Coronary artery (tissue), 2 donors: ENCODE results near the gene CYB561D2.

Experiments
- DNase-seq: peaks from one replicate; pipeline ENCODE4 v3.0.0-alpha.2; 2017; ENCODE audit warnings: low spot score
- H3K27ac ChIP-seq, 2 donors: fragments of 200-600 bp; sonication (generic); one replicate each; pipeline ENCODE4 v1.5.1; 2016 to 2019
- H3K4me3 ChIP-seq: fragments of 200-600 bp; sonication (generic); 2 replicates; pipeline ENCODE4 v1.5.1; 2016; ENCODE audit warnings: mild to moderate bottlenecking, moderate library complexity
- TF ChIP-seq, protein P1 (sequence below): fragments of 200-600 bp; sonication (generic); IDR thresholded peaks from one replicate; pipeline ENCODE4 v1.5.1; 2019; ENCODE audit warnings: antibody characterized with exemption

Gene CYB561D2

DNA sequence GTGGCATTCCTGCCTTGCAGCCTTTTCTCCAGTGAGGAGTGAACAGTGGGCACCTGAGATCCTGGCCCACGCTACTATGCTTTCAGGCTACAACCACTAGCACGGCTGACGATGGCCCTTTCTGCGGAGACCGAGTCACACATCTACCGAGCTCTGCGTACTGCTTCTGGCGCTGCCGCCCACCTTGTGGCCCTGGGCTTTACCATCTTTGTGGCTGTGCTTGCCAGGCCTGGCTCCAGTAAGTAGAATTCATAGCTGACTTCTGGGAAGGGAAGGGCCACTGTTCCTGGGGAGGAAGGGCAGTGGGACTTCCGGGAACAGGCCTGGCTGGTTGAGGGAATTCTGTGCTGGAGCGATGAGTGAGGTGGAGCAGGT, 648 bp downstream of the CYB561D2 start:
- peak overlapping the region; percentile 73 for H3K4me3 ChIP-seq
- peak overlapping the region; percentile 80 to 88 for H3K27ac ChIP-seq
- no peak for DNase-seq
- TF ChIP-seq, protein P1, sequence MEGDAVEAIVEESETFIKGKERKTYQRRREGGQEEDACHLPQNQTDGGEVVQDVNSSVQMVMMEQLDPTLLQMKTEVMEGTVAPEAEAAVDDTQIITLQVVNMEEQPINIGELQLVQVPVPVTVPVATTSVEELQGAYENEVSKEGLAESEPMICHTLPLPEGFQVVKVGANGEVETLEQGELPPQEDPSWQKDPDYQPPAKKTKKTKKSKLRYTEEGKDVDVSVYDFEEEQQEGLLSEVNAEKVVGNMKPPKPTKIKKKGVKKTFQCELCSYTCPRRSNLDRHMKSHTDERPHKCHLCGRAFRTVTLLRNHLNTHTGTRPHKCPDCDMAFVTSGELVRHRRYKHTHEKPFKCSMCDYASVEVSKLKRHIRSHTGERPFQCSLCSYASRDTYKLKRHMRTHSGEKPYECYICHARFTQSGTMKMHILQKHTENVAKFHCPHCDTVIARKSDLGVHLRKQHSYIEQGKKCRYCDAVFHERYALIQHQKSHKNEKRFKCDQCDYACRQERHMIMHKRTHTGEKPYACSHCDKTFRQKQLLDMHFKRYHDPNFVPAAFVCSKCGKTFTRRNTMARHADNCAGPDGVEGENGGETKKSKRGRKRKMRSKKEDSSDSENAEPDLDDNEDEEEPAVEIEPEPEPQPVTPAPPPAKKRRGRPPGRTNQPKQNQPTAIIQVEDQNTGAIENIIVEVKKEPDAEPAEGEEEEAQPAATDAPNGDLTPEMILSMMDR: no peak

DNA sequence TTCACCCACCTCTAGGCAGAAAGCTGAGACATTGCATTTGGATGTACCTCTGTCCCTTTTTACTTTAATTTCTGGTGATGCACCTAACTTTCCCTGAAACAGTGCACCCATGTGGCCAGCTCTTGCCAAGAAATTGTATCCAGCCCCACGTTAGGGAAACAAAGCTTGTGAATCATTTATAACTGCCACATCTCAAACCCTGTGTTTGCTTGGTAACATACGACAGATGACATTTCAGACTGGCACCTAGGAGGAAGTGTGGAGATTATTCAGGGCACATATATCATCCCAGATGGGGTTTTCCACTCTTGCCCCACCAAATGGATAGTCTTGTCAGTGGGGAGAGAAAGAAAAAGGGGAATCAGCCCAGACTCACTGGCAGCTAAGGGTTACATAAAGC, 2.1 kb downstream of the CYB561D2 start:
- H3K27ac ChIP-seq: no peak overlapping the region
- no peak for DNase-seq
- TF ChIP-seq, protein P1: no peak
- H3K4me3 ChIP-seq: no peak overlapping the region

DNA sequence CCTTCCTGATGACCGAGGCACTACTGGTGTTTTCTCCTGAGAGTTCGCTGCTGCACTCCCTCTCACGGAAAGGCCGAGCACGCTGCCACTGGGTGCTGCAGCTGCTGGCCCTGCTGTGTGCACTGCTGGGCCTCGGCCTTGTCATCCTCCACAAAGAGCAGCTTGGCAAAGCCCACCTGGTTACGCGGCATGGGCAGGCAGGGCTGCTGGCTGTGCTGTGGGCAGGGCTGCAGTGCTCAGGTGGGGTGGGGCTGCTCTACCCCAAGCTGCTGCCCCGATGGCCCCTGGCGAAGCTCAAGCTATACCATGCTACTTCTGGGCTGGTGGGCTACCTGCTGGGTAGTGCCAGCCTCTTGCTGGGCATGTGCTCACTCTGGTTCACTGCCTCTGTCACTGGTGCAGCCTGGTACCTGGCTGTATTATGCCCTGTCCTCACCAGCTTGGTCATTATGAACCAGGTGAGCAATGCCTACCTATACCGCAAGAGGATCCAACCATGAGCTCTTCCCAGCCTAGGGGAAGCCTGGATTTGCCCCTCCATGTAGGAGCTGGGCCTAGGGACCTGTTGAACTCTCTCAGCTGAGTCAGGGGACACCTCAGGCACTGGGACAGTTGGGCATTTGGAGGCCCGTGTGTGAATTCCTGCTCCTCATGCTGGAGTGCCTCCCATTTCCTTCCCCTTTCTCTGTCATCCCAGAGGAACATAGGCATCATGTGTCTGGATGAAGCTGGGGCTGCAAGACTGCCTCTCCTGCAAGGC, 2.8 kb downstream of the CYB561D2 start:
- TF ChIP-seq, protein P1: no peak
- DNase-seq: no peak
- H3K4me3 ChIP-seq: no peak overlapping the region
- H3K27ac ChIP-seq: no peak overlapping the region

DNA sequence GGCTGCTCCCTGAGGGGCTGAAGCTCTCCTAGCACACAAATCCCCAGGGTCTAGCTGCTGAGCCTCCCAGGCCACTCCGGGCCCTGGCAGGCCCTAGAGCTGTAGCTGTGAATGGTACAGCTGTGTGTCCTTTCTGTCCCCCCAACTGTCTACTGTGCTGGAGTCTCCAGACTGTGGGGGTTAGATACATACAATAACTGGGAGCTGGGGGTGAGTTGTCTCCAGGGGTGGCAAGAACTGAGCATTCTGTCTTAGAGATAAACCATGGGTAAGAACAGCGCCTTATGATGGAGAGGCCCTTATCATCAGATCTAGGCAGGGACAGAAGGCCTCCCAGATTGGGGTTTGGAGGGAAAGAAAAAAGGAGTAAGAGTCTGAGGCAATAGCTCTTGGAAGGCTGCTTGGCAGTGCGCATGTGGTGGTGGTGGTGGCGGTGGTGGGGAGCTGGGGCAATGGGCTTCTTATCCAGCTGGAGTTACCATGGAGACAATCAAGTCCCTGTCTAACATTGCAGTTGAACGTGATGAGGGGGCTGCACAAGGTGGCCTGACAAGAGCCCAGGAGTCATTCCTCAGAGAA, 3.6 kb downstream of the CYB561D2 start:
- TF ChIP-seq, protein P1: no peak
- no peak for DNase-seq
- H3K4me3 ChIP-seq: no peak overlapping the region
- H3K27ac ChIP-seq: no peak overlapping the region

DNA sequence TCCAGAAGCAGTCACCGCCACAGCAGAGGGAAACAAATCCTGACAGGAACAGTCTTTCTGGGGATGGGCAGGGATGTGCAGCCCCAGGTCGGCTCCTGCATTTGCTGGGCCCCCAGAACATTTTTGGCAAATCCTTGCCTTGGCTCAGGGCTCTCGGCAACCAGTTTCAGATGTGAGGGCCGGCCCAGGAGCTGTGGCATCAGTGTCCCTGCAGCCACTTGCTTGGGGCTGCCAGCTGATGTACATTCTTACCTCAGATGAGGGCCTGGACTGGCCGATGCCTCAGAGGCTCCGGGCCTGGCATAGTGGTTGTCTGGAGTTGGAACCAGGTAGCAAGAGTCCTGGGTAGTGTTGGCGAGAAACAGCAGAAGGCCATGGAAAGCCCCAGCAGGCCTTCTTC, 4.2 kb downstream of the CYB561D2 start:
- DNase-seq: no peak
- Histone ChIP-seq H3K4me3 (no peak overlapping the region), H3K27ac (no peak overlapping the region)
- TF ChIP-seq, protein P1: no peak

DNA sequence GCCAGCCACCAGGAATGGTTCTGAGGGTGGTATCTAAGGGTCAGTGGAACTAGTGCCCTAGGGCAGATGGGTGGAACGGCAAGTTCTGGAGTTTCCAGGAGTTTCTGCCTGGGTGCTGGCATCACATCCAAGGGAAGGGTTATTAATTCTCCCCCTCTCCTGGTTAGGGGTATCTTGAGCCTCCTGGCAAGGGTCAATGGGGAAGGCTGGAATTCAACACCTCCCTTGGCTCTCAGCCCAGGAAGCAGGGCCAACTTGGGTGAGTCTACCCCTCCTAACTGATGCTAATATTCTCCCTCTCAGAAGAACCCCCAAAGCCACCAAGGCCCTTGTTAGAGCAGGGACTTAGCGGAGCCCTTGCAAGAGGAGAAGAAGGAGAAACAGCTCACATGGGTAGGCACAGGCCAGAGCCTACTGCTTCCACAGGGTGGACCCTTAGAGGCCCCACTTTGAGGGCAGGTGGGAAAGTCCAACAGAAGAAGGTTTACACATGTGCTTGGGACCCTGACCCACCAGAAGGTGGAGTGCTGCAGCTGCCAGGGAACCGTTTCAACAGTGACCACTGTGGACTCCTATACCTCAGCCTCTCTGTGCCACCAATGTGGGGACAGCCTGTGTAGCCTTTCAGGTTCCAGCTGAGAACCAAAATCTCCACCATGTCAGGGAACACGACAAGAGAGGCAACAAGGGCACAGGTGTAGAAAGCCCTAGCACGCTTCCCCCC, 5.3 kb downstream of the CYB561D2 start:
- no peak for DNase-seq
- peak overlapping the region; percentile 80 for H3K4me3 ChIP-seq
- TF ChIP-seq, protein P1: no peak
- peak overlapping the region in 1 of 2 donors; percentile 63 for H3K27ac ChIP-seq
